ENCODE results near the gene OR52I2.

The OR52I2 gene

GRCh38 chr11:4581443-4581842, at the start of gene OR52I2:
TSS of gene OR52I2 (plus strand) at chr11:4581743.
- DNase-seq: no peak

DNA sequence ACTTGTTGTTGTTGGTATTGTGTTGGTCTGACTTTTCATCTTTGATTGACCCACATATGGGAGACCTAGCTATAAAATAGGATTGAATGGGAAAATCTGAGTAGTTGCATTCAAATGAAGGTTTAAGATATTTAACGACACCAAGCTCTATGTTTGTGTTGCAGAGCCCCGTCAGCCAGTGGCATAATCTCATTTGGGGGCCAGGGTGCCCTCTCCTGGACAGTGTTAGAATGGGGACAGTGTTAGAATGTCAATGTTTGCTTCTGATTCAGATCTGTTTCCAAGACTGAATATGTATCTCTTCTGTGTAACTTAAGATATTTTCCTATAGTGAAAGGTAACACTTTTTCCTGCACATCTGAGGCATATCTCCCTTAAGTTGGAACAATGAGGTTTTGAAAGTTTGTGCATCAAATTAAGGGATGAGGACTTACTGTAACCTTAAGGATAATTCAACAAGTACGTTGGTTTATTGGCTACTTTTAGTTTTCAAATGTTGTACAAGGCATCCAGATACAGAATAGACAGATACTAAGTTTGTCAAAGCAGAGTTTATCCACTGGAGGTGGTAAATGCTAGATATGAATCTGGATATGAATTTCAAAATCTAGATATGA, 41.8 kb upstream of the OR52I2 start:
- DNase-seq: peak; percentile 23

GRCh38 chr11:4541071-4541470, 40.5 kb upstream of the OR52I2 start:
- DNase-seq: no peak

DNA sequence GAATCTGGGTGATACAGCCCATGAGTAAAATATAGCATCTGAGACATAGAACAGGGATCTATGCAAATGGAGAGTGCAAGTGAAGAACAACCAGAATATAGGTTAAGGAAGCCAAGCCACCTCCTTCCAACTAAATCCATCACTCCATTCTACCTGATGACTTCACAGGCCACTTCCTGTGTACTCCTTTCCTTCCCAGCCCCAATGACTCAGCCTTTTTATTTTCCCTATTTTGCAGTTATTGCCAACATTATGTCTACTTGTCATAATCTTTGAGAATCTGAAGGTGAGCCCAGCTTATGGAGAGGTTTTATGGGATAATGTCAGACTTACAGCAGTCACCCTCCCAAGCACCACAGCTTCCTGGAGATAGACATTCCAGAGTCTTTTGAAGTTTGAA, 38.0 kb upstream of the OR52I2 start:
- no peak for DNase-seq

DNA sequence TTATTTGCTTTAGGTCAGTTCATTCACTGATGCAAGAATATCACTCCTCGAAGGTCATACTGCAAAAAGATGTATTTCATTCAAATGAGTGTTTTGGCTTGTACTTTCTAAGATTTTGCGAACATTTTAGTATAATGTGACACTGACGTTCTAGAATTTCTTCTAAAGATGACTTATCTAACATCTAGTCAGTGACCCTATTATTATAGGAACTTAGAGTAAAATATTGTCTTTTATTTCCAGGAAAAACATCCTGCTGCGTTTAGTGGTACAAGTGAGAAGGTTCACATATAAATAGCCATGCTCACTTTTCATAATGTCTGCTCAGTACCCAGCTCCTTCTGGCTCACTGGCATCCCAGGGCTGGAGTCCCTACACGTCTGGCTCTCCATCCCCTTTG, 36.7 kb upstream of the OR52I2 start, which contains the start of gene OR52M1:
OR52M1 (plus strand) TSS at position 301 of the 400 bp plus-strand sequence; CDS start at position 301, 0 bp downstream.
- DNase-seq: no peak

GRCh38 chr11:4546878-4547277, 34.7 kb upstream of the OR52I2 start:
- no peak for DNase-seq

DNA sequence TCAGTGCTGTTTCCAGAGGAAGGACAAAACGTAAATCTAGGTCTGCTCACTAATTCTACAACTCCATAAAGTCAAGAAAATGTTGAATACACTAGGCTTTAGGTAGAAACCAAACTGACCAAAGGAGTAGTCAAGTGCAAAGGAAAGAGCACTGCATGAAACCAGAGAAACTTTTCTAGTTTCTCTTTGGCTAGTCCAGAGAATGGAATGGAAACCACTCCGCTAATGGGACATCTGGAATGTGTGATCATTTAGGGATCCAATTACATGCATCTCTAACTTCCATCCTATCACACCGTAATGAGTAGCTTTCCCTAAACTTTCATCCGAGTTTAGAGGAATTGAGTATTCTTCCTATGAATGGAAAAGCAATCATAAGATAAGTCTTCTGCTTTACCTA, 34.1 kb upstream of the OR52I2 start:
- DNase-seq: no peak

DNA sequence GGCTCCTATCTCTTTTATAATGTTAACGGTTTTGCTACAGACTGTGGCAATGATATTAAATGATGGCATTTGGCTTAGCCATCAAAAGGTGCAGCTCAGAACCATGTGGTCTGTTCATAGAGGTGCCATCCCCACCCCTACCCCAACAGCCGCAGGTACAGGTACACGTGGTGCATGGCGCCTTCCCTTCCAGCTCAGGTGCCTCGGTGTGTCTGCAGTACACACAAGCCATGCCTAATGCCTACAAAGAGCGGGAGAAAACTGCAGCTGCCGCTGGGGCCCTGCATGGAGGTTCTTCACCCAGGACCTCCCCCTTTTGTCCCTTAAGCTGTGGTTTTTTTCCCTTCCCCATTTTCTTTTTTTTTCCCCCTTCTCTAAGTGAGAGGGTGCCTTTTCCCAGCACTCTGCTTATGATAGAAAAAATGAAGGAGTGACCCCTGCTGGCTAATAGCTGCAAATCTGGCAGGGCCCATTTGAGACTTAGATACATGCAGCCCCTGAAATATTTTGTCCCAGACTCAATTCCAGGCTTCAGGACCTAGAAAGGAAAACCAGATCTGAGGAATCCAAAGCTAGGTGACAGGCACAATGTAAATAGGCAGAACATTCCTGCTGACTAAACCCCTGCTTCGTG, 30.1 kb upstream of the OR52I2 start:
- DNase-seq: no peak

DNA sequence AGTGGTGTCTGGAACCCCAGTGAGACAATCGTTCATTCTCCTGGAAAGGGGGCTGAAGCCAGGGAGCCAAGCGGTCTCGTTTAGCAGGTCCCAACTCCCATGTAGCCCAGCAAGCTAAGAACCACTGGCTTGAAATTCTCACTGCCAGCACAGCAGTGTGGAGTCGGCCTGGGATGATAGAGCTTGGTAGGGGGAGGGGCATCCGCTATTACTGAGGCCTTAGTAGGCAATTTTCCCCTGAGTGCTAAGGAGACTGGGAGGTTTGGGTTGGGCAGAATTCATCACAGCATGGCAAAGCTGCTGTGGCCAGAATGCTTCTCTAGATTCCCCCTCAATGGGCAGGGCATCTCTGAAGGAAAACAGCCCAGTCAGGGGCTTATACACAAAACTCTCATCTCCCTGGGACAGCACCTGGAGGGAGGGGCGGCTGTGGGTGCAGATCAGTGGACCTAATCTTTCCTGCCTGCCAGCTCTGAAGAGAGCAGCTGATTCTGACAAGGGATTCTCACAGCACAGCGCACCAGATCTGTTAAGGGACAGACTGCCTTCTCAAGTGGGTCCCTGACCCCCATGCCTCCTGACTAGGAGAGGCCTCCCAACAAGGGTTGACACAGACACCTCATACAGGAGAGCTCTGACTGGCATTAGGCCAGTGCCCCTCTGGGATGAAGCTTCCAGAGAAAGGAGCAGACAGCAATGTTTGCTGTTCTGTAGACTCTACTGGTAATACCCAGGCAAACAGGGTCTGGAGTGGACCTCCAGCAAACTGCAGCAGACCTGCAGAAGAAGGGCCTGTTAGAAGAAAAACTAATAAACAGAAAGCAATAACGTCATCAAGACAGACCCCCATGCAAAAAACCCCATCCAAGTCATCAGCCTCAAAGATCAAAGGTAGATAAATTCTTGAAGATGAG, 21.8 kb upstream of the OR52I2 start:
- no peak for DNase-seq

DNA sequence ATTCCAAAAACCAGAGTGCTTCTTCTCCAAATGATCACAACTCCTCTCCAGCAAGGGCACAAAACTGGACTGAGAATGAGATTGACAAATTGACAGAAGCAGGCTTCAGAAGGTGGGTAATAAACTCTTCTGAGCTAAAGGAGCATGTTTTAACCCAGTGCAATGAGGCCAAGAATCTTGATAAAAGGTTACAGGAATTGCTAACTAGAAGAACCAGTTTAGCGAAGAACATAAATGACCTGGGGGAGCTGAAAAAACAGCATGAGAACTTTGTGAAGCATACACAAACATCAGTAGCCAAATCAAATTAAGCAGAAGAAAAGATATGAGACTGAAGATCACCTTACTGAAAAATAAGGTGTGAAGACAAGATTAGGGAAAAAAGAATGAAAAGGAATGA, 21.1 kb upstream of the OR52I2 start:
- DNase-seq: no peak

DNA sequence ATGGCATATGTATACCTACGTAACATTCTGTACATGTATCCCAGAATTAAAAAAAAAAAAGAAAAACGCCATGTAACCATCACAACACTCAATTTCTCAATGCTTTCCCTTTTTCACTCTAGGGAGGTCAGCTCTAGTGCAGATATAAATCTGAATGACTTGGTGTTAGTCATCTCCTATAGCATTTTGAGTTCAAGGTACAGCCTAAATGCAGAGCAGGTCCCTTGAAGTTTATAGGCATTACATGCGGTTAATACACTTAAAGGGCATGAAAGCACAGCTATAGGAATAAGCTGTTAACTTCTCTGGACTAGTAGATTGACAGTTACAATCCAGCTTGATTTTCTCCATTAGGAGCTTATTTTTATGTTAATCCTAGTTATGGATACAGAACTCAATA, 16.2 kb upstream of the OR52I2 start:
- no peak for DNase-seq

DNA sequence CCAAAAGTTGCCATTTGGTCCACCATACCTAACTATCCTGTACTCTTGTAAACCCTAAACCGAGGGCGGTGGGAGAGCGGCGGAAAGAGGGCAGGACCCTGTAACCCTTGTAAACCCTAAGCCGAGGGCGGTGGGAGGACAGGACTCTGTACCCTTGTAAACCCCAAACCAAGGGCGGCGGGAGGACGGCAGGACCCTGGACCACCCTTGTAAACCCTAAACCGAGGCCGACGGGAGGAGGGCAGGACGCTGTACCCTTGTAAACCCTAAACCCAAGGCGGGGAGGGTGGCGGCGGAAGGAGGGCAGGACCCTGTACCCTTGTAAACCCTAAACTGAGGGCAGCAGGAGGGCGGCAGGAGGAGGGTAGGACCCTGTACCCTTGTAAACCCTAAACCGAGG, 12.5 kb upstream of the OR52I2 start:
- no peak for DNase-seq

DNA sequence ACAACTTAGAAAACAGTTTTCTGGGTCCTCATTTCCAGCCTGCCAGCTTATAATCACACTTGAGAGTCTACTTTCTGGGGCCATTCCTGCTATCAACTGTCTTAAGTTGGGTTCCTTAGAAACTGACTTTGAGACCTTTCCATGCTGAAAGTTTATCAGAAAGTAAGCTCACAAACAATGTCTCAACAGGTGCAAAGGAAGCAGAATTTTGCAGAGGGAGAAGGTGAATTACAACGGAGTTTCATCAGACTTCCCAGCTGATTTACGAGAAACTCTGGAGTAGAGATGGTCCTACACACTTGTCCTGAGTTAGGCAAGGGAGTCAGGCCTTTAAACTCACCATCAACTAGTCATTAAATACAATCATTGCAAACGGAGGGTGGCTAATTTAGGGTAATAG, 4.7 kb upstream of the OR52I2 start:
- no peak for DNase-seq

- DNase-seq: no peak
Observed at GRCh38 chr11:4577761-4578160, 3.8 kb upstream of the OR52I2 start.

- DNase-seq: no peak
Observed at GRCh38 chr11:4578624-4579023, 2.9 kb upstream of the OR52I2 start.

DNA sequence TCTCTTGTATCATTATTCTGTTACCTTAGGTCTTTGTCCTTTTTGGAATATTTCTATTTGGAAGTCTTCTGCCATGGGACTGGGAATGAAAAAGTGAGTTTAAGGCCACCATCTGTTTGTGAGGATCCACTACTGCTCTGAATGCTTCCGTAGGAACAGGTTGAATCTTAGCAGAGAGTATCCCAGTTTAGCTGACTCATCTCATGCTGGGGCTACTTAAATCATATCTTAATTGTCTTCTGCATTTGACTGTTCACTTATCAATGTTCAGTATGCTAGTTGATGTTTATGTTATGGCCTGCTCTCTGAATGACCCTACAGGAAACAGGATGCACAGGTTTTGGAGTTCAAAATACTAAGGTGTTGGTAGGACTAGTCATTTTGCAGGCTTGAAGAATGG, 1.4 kb upstream of the OR52I2 start:
- no peak for DNase-seq

GRCh38 chr11:4589017-4589416, 7.5 kb downstream of the OR52I2 start:
- DNase-seq: no peak

DNA sequence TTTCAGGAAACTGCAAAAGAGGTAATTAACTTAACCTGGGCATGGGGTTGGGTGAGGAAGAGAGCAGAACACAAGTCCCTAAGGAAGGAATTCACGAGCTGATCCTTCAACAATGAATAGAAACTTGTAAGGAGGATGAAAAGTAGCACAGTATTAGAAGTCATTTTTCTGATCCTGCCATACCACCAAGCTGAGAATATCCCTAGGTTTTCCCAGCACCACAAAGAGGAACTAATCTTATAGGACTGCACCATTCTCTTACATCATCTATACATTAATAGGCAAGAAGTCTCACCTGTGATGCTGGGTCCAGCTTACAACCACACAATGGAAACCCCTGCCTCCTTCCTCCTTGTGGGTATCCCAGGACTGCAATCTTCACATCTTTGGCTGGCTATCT, 12.2 kb downstream of the OR52I2 start, which contains the start of gene OR52I1:
OR52I1 (plus strand) TSS at position 301 of the 400 bp plus-strand sequence; CDS start at position 301, 0 bp downstream.
- DNase-seq: no peak

- no peak for DNase-seq
Observed at GRCh38 chr11:4605057-4605456, 23.5 kb downstream of the OR52I2 start.

DNA sequence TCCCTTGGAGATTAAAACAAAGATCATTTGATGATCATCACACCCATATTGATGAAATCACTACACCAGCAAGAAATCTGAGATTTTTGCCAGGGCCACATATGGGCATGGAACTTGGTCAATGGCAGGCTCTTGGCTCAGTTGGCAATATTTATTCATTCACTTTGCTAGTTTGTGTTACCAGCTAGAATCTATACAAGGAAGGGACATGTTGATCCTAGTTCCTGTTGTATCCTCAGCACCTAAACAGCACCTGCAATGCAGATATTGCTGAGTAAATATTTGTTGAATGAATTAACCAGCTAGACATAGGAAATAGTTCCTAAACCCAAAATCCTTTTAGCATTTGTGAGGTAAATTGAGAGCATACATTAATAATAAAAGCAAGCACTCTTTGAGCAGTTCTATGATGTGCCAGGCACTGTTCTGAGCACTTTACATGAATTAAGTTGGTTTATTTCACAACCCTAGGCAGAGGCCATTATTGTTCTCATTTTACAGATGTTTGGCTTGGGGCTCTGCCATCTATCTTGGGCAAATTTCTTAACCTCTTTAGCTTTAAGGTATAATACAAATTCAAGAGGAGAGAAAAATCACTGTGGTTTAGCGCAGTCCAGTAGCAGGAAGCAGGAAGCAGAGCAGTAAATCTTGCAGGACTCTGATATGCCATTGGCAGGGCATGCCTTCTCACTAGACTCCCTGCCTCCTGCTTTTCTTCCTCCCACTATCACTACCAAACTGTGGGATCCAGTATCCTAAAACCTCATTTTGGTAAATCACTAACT, 24.9 kb downstream of the OR52I2 start:
- DNase-seq: no peak

DNA sequence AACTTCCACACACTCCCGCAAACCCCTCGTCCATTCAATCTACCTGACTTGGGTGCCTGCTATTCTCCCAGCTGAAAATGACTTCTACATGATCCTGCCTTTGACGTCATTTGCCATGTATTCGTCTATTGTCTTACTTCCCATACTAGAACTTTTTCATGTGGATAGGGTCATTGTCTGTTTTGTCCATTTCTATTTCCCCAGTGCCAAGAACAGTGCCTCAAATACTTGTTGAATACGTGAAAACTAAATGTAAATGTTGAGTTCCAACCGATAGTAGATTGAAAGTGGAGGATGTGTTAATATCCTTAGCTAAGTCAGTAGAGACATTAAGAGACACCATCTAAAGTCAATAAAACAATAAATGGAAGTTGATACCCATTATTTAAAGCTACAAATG, 25.6 kb downstream of the OR52I2 start:
- DNase-seq: no peak

DNA sequence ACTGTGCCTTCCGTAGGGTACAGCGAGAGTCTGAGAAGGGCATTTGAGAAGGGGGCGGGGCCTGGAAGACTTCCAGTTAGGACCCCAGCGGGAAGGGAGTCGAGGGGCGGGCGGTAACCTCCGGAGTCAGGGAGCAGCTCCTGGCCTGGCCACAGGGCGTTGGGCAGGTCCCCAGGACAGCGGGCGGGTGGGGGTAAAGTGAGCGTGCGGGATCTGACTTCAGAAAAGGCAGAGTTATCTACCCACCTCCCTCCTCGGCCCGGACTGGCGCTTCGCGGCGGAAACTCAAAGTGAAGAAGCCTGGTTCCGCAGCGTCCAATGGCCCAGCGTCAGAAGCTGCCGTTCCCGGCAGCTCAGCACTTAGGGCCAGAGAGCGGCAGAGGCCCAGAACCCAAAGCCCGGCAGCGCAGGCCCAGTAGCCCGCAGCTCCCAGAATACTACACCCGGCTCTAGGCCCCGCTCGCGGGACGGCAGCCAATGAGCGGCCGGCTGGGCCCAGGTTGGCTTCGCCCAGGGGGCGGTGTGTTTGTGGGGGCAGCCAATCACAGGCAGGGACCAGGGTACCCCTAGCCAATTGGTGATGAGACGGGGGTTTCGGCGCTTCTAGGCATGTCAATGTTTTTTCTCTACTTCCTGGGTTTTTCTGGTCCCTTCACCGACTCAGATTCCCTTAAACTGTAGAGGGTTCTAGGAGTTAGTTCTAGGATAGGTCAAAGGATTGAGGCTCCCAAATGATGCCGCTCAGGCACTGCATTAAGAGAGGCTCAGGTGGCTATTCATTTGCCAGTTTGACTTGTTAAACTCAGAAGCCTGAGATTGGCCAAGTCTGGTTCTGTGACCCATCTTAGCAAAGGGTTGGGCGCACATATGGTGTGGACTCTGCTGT, 26.5 kb downstream of the OR52I2 start, which contains the start of gene TRIM68:
TRIM68 (minus strand) TSS at position 451 of the 886 bp plus-strand sequence. CDS start 2,727 bp downstream, outside the sequence.
- DNase-seq: peak; percentile 94

All from NCI-H526 treated with DMSO at 0.1 percent for 48 hours (cell line).